ENCODE data around the gene SRC. TPM values are rescaled to one million over a fixed set of nuclear protein-coding genes. Genes with fewer than 3 reads are reported as not detected.
A peak's percentile ranks its signal among the peaks of the same experiment; 100 is the strongest.

The SRC gene
- total RNA-seq, 1 donor from 2014 or later = 128 TPM

GRCh38 chr20:37423545-37423944 lies 77.6 kb downstream of the SRC start:
- DNase-seq (ENCODE audit: low spot score, unreplicated experiment) = no peak
- no peaks in the 10 kb centered on the region for H3K36me3 Mint-ChIP-seq (ENCODE audit: insufficient read depth)
- no peaks in the 10 kb centered on the region for H3K9me3 Mint-ChIP-seq (ENCODE audit: low read depth)
- H3K27ac Mint-ChIP-seq = no peak overlapping the region
- no peaks in the 10 kb centered on the region for H3K4me1 Mint-ChIP-seq (ENCODE audit: low read depth)
- TF ChIP-seq CTCF (IDR thresholded peaks at IDR 0.05; ENCODE audit: unreplicated experiment) = no peak
- peaks cover 40% of the 10 kb centered on the region for H3K27me3 Mint-ChIP-seq
- no peak overlapping the region for H3K4me3 Mint-ChIP-seq (ENCODE audit: low read depth)

- TF ChIP-seq CTCF (IDR thresholded peaks at IDR 0.05; ENCODE audit: unreplicated experiment) = no peak
- no peak for DNase-seq (ENCODE audit: low spot score, unreplicated experiment)
- Mint-ChIP-seq H3K36me3 (ENCODE audit: insufficient read depth) (no peaks in the 10 kb centered on the region), H3K9me3 (ENCODE audit: low read depth) (no peaks in the 10 kb centered on the region), H3K4me1 (ENCODE audit: low read depth) (no peaks in the 10 kb centered on the region), H3K27ac (peak overlapping the region; percentile 39), H3K4me3 (ENCODE audit: low read depth) (no peak overlapping the region), H3K27me3 (peaks cover 40% of the 10 kb centered on the region)
Observed at GRCh38 chr20:37424062-37424851, 78.3 kb downstream of the SRC start.

GRCh38 chr20:37425103-37425625 lies 79.2 kb downstream of the SRC start:
- peaks cover 40% of the 10 kb centered on the region for H3K27me3 Mint-ChIP-seq

GRCh38 chr20:37426106-37426505 lies 80.2 kb downstream of the SRC start:
- no peaks in the 10 kb centered on the region for H3K36me3 Mint-ChIP-seq (ENCODE audit: insufficient read depth)

More at GRCh38 chr20:37425103-37425625, 79.2 kb downstream of the SRC start:
- no peaks in the 10 kb centered on the region for H3K9me3 Mint-ChIP-seq (ENCODE audit: low read depth)
- H3K4me3 Mint-ChIP-seq (ENCODE audit: low read depth) = no peak overlapping the region
- no peak for DNase-seq (ENCODE audit: low spot score, unreplicated experiment)
- H3K36me3 Mint-ChIP-seq (ENCODE audit: insufficient read depth) = no peaks in the 10 kb centered on the region
- no peaks in the 10 kb centered on the region for H3K4me1 Mint-ChIP-seq (ENCODE audit: low read depth)
- H3K27ac Mint-ChIP-seq = no peak overlapping the region
- no peak for TF ChIP-seq CTCF (IDR thresholded peaks at IDR 0.05; ENCODE audit: unreplicated experiment)

GRCh38 chr20:37426978-37427377 lies 81.0 kb downstream of the SRC start:
- Mint-ChIP-seq H3K9me3 (ENCODE audit: low read depth) (no peaks in the 10 kb centered on the region), H3K4me1 (ENCODE audit: low read depth) (no peaks in the 10 kb centered on the region), H3K27me3 (peaks cover 25% of the 10 kb centered on the region), H3K27ac (no peak overlapping the region), H3K4me3 (ENCODE audit: low read depth) (no peak overlapping the region), H3K36me3 (ENCODE audit: insufficient read depth) (no peaks in the 10 kb centered on the region)
- no peak for TF ChIP-seq CTCF (IDR thresholded peaks at IDR 0.05; ENCODE audit: unreplicated experiment)
- DNase-seq (ENCODE audit: low spot score, unreplicated experiment) = no peak

More at GRCh38 chr20:37426106-37426505, 80.2 kb downstream of the SRC start:
- Mint-ChIP-seq H3K27ac (no peak overlapping the region), H3K4me3 (ENCODE audit: low read depth) (no peak overlapping the region), H3K4me1 (ENCODE audit: low read depth) (no peaks in the 10 kb centered on the region), H3K27me3 (peaks cover 33% of the 10 kb centered on the region), H3K9me3 (ENCODE audit: low read depth) (no peaks in the 10 kb centered on the region)
- no peak for TF ChIP-seq CTCF (IDR thresholded peaks at IDR 0.05; ENCODE audit: unreplicated experiment)
- no peak for DNase-seq (ENCODE audit: low spot score, unreplicated experiment)
